ENCODE data around the gene ERC1. TPM values are rescaled to one million over a fixed set of nuclear protein-coding genes. Genes with fewer than 3 reads are reported as not detected.

Gene ERC1
- total and polyA plus RNA-seq, 8 donors = 34.9 to 64.9 (median 40.8) TPM

DNA sequence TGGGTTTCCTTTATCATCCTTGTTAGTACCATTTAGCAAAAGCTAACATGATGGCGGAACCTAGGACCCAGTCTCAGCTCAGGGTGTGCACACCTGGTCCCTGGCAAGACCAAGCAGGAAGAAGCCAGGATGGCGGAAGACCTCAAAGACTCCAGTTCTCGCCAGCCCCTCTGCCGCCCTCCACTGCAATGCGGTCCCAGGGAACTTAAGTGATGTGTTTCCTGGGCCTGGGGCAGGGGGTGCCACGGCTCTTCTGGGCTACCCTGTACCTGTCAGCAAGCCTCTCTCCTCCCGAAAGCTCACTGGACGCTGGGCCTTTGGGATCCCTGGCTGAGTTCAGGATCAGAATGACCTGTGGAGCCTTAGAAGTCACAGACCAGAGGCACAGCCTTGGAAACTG is 532.0 kb downstream of the ERC1 start:
- H3K4me3 ChIP-seq = no peak overlapping the region
- peaks cover 3 to 12% of the 10 kb centered on the region in 2 donors for H3K4me1 ChIP-seq
- H3K27ac ChIP-seq = no peak overlapping the region
- H3K36me3 ChIP-seq = no peaks in the 10 kb centered on the region
- intact Hi-C loops (cut with DNase I) = no loop called here
- H3K27me3 ChIP-seq = peaks cover 0 to 80% of the 10 kb centered on the region in 2 donors
- H3K9me3 ChIP-seq = no peaks in the 10 kb centered on the region
- no peak for ATAC-seq
- DNase-seq = no peak
- no peak for TF ChIP-seq CTCF (IDR thresholded peaks at IDR 0.05)

- Histone ChIP-seq H3K36me3 (no peaks in the 10 kb centered on the region), H3K27me3 (peaks cover 0 to 80% of the 10 kb centered on the region in 2 donors), H3K4me1 (peaks cover 3 to 8% of the 10 kb centered on the region in 2 donors), H3K9me3 (no peaks in the 10 kb centered on the region), H3K27ac (no peak overlapping the region), H3K4me3 (no peak overlapping the region)
- intact Hi-C loops (cut with DNase I) = no loop called here
- DNase-seq (no peak), ATAC-seq (no peak)
- no peak for TF ChIP-seq CTCF (IDR thresholded peaks at IDR 0.05)
Observed at GRCh38 chr12:1523558-1524050, 532.6 kb downstream of the ERC1 start.

- no peak for DNase-seq
- no peaks in the 10 kb centered on the region for H3K36me3 ChIP-seq
- TF ChIP-seq CTCF (IDR thresholded peaks at IDR 0.05) = no peak
- H3K9me3 ChIP-seq = no peaks in the 10 kb centered on the region
- no peak overlapping the region for H3K4me3 ChIP-seq
- no peak overlapping the region for H3K27ac ChIP-seq
- peaks cover 12 to 85% of the 10 kb centered on the region in 2 donors for H3K27me3 ChIP-seq
- peaks cover 0 to 10% of the 10 kb centered on the region in 2 donors for H3K4me1 ChIP-seq
- ATAC-seq = no peak
- intact Hi-C loops (cut with DNase I) = no loop called here
Observed at GRCh38 chr12:1525858-1526257, 534.8 kb downstream of the ERC1 start.

- Histone ChIP-seq H3K4me1 (peaks cover 0 to 22% of the 10 kb centered on the region in 2 donors), H3K27ac (no peak overlapping the region), H3K36me3 (no peaks in the 10 kb centered on the region), H3K4me3 (no peak overlapping the region), H3K27me3 (peaks cover 26 to 98% of the 10 kb centered on the region in 2 donors), H3K9me3 (no peaks in the 10 kb centered on the region)
- no peak for DNase-seq
- no peak for TF ChIP-seq CTCF (IDR thresholded peaks at IDR 0.05)
- intact Hi-C loops (cut with DNase I) = no loop called here
- no peak for ATAC-seq
Observed at GRCh38 chr12:1527789-1528188, 536.8 kb downstream of the ERC1 start.

DNA sequence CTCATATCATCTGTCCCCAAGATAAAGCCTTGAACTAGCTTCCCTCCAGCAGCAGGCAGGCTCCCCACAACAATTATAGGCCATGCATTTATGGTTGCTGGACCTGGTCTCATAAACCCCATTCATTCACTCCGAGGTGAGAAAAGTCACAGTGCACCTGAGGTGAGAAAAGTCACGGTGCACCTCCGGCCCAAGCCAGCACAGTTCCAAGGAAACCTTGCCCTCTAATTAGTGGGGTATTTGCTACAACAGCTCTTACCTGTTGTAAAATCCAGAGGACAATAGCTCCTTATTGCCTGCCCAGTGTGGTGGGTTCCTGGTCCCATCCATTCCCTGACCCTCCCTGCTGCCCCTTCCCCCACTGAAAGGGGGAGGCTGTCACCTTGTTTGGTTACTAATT is 537.8 kb downstream of the ERC1 start:
- peaks cover 0 to 31% of the 10 kb centered on the region in 2 donors for H3K4me1 ChIP-seq
- intact Hi-C loops (cut with DNase I) = no loop called here
- H3K27ac ChIP-seq = no peak overlapping the region
- no peaks in the 10 kb centered on the region for H3K36me3 ChIP-seq
- H3K4me3 ChIP-seq = no peak overlapping the region
- ATAC-seq = no peak
- peaks cover 26 to 98% of the 10 kb centered on the region in 2 donors for H3K27me3 ChIP-seq
- H3K9me3 ChIP-seq = no peaks in the 10 kb centered on the region
- DNase-seq = no peak
- no peak for TF ChIP-seq CTCF (IDR thresholded peaks at IDR 0.05)
